PC-3 (cell line): ENCODE data around the gene PXN.

ENCODE experiments used
- CTCF ChIP-seq: fragments of 300-600 bp; sonication (generic); conservative IDR thresholded peaks from 2 replicates; pipeline ENCODE4 v1.5.1; 2017; ENCODE audit warnings: antibody characterized with exemption, low read depth, mild to moderate bottlenecking, low read length
- EZH2 ChIP-seq: fragments of 300-600 bp; sonication (generic); IDR thresholded peaks from one replicate; pipeline ENCODE4 v1.6.1; 2017; ENCODE audit warnings: antibody characterized with exemption, mild to moderate bottlenecking, low read length; ENCODE audit not compliant: unreplicated experiment
- EZH2phosphoT487 ChIP-seq: fragments of 300-600 bp; sonication (generic); IDR thresholded peaks from 2 replicates; pipeline ENCODE4 v1.6.1; 2018; ENCODE audit warnings: mild to moderate bottlenecking, antibody characterized with exemption, low read length, borderline replicate concordance

GRCh38 chr12:120242275-120242799, 23.2 kb downstream of the PXN start:
- no peak for TF ChIP-seq EZH2
- TF ChIP-seq CTCF = no peak
- no peak for TF ChIP-seq EZH2phosphoT487
